ENCODE results near the gene AQP5.

Gene AQP5

DNA sequence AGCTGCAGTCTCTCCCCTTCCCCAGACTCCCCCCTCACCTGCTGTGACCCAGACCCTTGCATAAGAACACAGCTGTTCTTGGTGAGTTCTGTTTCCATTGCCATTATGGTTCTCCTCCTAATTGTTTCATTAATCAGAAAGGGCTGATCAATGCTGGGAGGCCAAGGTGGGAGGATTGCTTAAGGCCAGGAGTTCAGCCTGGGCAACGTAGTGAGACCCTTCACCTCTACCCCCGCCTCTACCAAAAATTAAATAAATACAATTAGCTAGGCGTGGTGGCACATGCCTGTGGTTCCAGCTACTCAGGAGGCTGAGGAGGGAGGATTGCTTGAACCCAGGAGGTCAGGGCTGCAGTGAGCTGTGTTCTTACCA lies 40.8 kb upstream of the AQP5 start:
- TF ChIP-seq ZFX (IDR thresholded peaks at IDR 0.05), result no peak
- TF ChIP-seq, protein P1, sequence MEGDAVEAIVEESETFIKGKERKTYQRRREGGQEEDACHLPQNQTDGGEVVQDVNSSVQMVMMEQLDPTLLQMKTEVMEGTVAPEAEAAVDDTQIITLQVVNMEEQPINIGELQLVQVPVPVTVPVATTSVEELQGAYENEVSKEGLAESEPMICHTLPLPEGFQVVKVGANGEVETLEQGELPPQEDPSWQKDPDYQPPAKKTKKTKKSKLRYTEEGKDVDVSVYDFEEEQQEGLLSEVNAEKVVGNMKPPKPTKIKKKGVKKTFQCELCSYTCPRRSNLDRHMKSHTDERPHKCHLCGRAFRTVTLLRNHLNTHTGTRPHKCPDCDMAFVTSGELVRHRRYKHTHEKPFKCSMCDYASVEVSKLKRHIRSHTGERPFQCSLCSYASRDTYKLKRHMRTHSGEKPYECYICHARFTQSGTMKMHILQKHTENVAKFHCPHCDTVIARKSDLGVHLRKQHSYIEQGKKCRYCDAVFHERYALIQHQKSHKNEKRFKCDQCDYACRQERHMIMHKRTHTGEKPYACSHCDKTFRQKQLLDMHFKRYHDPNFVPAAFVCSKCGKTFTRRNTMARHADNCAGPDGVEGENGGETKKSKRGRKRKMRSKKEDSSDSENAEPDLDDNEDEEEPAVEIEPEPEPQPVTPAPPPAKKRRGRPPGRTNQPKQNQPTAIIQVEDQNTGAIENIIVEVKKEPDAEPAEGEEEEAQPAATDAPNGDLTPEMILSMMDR (conservative IDR thresholded peaks at IDR 0.05), result no peak

DNA sequence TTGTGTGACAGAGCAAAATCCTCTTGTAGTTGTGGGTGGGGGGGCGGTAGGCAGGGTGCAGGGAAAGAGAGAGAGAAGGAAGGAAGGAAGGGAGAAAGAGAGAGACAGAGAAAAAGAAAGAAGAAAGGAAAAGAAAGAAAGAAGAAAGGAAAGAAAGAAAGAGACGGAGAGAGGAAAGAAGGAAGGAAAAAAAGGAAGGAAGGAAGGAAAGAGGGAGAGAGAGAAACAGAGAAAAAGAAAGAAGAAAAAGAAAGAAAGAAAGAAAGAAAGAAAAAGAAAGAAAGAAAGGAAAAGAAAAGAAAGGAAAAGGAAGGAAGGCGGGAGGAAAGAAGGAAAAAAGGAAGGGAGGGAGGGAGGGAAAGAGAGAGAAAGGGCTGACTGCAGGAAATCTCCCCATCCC lies 40.4 kb upstream of the AQP5 start:
- no peak for TF ChIP-seq ZFX (IDR thresholded peaks at IDR 0.05)
- TF ChIP-seq, protein P1 (conservative IDR thresholded peaks at IDR 0.05), result no peak
- H3K27ac ChIP-seq, result no peak overlapping the region

More for the DNA sequence above, 40.8 kb upstream of the AQP5 start:
- no peak overlapping the region for H3K27ac ChIP-seq

DNA sequence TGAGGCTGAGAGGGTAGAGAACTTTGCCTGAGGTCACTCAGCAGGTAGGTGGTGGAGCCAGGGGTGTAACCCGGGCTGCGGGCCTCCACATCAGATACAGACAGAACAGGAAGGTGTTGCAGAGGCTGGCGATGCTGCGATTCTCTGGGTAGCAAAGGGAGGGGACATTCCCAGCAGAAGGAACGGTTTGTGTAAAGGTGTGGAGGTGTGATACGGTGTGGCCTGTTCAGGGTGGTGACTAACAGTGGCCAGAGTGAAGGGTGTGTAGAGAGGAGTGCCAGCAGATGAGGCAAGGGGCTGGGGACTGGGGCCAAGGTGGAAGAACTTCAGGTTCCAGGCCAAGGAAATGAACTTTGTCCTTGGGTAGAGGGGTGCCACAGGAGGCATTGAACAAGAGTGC lies 39.7 kb upstream of the AQP5 start:
- TF ChIP-seq ZFX (IDR thresholded peaks at IDR 0.05), result no peak
- TF ChIP-seq, protein P1 (conservative IDR thresholded peaks at IDR 0.05), result no peak
- no peak overlapping the region for H3K27ac ChIP-seq

DNA sequence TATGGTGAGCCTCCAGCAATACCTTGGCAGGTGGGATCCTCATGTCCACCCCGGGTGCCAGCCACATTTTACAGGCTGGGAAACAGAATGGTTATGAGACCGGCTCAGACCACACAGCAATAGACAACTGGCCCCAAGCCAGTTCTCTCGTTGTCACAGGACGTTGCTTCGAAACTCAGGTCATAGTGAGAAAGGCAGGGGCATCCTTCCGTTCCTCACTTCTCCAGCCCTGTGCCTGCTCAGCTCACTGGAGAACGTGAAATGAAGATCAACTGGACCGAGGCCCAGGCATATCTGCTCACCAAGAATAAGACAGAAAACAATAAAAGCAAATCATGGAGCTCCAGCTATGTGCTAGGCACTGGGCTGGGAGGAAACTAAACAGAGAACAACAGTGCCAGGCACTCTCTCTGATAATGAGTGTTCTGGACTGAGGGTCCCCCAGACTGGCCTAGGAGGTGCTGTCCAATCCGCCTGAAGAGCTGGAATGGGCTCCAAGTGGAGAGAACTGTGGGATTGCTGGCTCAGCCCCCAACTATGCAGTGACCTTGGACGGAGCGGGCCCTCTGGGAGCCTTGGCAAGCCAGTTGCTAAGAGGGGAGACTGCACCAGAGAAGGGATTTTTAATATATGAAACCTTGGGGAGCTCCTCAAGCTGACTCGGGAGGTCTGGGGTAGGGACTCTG lies 39.2 kb upstream of the AQP5 start:
- no peak for TF ChIP-seq ZFX (IDR thresholded peaks at IDR 0.05)
- TF ChIP-seq, protein P1 (conservative IDR thresholded peaks at IDR 0.05), result no peak
- H3K27ac ChIP-seq, result no peak overlapping the region

DNA sequence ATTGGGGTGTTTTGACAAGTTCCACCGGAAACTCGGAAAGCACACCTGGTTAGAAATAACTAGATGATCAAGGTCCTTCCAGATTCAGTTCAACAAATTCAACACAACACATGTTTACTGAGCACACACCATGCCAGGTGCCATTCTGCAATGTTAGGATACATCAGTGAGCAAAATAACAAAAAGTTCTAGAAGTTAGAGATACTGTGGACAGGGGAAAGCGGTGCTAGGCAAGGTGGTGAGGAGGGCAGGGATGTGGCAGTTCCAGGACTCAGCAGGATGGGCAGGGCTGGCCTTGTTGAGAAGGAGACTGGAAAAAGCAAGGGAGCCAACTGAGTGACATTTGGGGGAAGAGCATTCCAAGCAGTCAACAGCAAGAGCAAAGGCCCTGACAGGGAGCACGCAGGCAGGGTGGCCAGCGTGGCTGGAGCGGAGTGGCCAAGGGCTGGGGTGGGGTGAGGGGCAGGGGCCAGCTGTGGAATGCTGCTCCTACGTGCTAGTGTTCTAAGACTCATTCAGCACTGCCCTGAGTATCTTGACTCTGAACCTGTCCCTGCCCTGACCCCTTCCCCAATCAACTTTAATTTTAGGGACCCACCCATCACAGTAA lies 38.5 kb upstream of the AQP5 start:
- H3K27ac ChIP-seq, result no peak overlapping the region
- no peak for TF ChIP-seq ZFX (IDR thresholded peaks at IDR 0.05)
- TF ChIP-seq, protein P1 (conservative IDR thresholded peaks at IDR 0.05), result no peak

DNA sequence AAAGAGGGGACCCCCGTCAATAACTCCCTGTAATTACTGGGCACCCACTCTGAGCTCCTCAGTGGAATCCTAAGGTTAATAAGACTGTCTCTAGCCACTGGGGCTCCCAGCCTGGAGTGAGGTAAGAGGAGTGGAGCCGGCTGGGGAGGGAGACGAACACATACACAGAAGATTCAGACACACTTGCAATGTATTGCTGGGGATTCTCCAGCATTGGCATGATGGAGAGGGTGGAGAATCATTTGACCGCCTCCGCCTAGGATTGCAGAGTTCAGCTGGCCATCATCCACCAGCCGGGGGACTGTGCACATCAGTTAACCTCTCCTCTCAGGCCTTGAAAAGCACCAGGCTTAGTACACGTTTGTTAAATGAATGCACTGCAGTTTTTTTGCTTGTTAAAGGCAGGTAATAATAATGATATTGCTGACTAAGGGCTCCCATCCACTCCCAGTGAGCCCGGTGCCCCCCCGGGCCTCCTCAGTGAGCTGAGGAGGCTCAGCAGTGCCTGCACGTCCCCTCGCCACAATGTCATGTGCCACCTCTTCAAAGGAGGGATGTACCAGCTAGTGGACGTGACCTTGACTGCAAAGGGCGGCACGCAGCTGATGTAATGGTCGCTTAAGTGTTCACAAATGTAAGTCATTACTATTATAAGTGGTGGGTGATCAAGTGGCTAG lies 37.7 kb upstream of the AQP5 start:
- TF ChIP-seq, protein P1 (conservative IDR thresholded peaks at IDR 0.05), result no peak
- no peak for TF ChIP-seq ZFX (IDR thresholded peaks at IDR 0.05)
- no peak overlapping the region for H3K27ac ChIP-seq

DNA sequence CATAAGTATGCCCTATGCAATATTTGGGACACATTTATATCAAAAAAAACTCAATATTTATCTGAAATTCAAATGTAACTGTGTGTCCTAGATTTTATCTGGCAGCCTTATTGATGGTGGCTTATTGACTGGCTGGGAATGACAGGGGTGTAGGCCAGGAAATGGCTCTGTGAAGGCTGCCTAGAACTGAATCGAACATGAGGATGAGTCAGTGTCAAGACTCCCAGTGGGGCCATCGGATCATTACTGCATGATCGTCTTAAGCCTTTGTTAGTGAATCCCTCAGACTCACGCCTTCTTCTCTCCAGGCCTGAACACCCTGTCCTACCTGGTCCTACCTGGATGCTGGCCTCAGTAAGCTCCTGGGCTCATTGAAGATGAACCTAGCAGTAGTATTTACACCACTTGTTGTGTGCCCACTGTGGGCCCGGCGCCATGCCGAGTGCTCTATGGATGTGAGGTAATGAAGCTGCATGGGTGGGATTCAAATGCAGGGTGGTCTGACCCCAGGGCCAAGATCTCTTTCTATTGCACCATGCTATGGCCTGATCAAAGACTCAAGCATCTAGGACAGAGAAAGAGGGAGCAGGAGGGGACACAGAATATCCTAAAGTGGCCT lies 36.9 kb upstream of the AQP5 start:
- H3K27ac ChIP-seq, result no peak overlapping the region
- TF ChIP-seq, protein P1 (conservative IDR thresholded peaks at IDR 0.05), result no peak
- no peak for TF ChIP-seq ZFX (IDR thresholded peaks at IDR 0.05)

Data from C4-2B (cell line).